ENCODE data around the gene SLC34A3. TPM values are rescaled to one million over a fixed set of nuclear protein-coding genes. Genes with fewer than 3 reads are reported as not detected.

Gene SLC34A3
- total RNA-seq, 1 experiment from 2014 or later = 2.5 TPM

- no peaks in the 10 kb centered on the region for H3K36me3 ChIP-seq (ENCODE audit: low read depth)
- no peak overlapping the region for H3K27ac ChIP-seq
- H3K27me3 ChIP-seq (ENCODE audit: insufficient read depth, low read depth) = no peaks in the 10 kb centered on the region
- H4K20me1 ChIP-seq (ENCODE audit: insufficient read depth) = no peaks in the 10 kb centered on the region; the same call in 1 of the 2 replicates
- no peak overlapping the region for H3K4me3 ChIP-seq
- no peak overlapping the region for H3K4me2 ChIP-seq
- ChIA-PET CTCF (no interaction called here), POLR2A (ENCODE audit: unreplicated experiment) (interaction anchor here (0.6 kb wide), 2 partner anchors 13 to 18 kb away, joined by 3 to 4 read pairs; no protein-coding TSS in a partner anchor)
- DNase-seq = no peak
- intact Hi-C loops (cut with micrococcal nuclease; ENCODE audit: unreplicated experiment) = no loop called here
- BruUV-seq (replicated peaks) = no TSS peak
- H3F3A ChIP-seq (ENCODE audit: insufficient read depth, low read depth) = peaks cover 44% of the 10 kb centered on the region
- H2AFZ ChIP-seq = no peak overlapping the region
- TF ChIP-seq, protein P1, sequence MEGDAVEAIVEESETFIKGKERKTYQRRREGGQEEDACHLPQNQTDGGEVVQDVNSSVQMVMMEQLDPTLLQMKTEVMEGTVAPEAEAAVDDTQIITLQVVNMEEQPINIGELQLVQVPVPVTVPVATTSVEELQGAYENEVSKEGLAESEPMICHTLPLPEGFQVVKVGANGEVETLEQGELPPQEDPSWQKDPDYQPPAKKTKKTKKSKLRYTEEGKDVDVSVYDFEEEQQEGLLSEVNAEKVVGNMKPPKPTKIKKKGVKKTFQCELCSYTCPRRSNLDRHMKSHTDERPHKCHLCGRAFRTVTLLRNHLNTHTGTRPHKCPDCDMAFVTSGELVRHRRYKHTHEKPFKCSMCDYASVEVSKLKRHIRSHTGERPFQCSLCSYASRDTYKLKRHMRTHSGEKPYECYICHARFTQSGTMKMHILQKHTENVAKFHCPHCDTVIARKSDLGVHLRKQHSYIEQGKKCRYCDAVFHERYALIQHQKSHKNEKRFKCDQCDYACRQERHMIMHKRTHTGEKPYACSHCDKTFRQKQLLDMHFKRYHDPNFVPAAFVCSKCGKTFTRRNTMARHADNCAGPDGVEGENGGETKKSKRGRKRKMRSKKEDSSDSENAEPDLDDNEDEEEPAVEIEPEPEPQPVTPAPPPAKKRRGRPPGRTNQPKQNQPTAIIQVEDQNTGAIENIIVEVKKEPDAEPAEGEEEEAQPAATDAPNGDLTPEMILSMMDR (conservative IDR thresholded peaks at IDR 0.05) = no peak
- no peak for TF ChIP-seq EZH2 (IDR thresholded peaks at IDR 0.05; ENCODE audit: low read depth)
- H3K79me2 ChIP-seq (ENCODE audit: low read depth) = no peaks in the 10 kb centered on the region
- H3K9me2 ChIP-seq (ENCODE audit: insufficient read depth) = no peaks in the 10 kb centered on the region
- peaks cover 37% of the 10 kb centered on the region for H3K4me1 ChIP-seq (replicated peaks; ENCODE audit: insufficient read depth)
- no peaks in the 10 kb centered on the region for H3K9me3 ChIP-seq (ENCODE audit: insufficient read depth, low read depth)
Measured at GRCh38 chr9:137219757-137220316, 10.9 kb upstream of the SLC34A3 start.

- CTCF ChIA-PET = no interaction called here
- Histone ChIP-seq H2AFZ (no peak overlapping the region), H3K36me3 (ENCODE audit: low read depth) (no peaks in the 10 kb centered on the region), H3K27me3 (ENCODE audit: insufficient read depth, low read depth) (no peaks in the 10 kb centered on the region), H3K4me2 (no peak overlapping the region), H3K79me2 (ENCODE audit: low read depth) (peaks cover 5% of the 10 kb centered on the region; the same call in 1 of the 2 replicates), H3K27ac (no peak overlapping the region), H3K9me2 (ENCODE audit: insufficient read depth) (no peaks in the 10 kb centered on the region), H3K4me3 (no peak overlapping the region), H3K4me1 (replicated peaks; ENCODE audit: insufficient read depth) (peaks cover 44% of the 10 kb centered on the region), H3F3A (ENCODE audit: insufficient read depth, low read depth) (peaks cover 51% of the 10 kb centered on the region), H4K20me1 (ENCODE audit: insufficient read depth) (no peaks in the 10 kb centered on the region; the same call in 1 of the 2 replicates), H3K9me3 (ENCODE audit: insufficient read depth, low read depth) (no peaks in the 10 kb centered on the region)
- BruUV-seq (replicated peaks) = no TSS peak
- no peak for DNase-seq
- TF ChIP-seq EZH2 (IDR thresholded peaks at IDR 0.05; ENCODE audit: low read depth) = no peak
- TF ChIP-seq, protein P1 (conservative IDR thresholded peaks at IDR 0.05) = no peak
- intact Hi-C loops (cut with micrococcal nuclease; ENCODE audit: unreplicated experiment) = no loop called here
- POLR2A ChIA-PET (ENCODE audit: unreplicated experiment) = interaction anchor here (0.6 to 0.7 kb wide), 2 partner anchors 14 to 90 kb away, joined by 3 to 35 read pairs; no protein-coding TSS in a partner anchor
Measured at GRCh38 chr9:137220317-137221094, 10.2 kb upstream of the SLC34A3 start.

GRCh38 chr9:137221095-137221505 lies 9.6 kb upstream of the SLC34A3 start:
- peak overlapping the region; percentile 75; the same call in 1 of the 2 replicates for H3K4me2 ChIP-seq
- intact Hi-C loops (cut with micrococcal nuclease; ENCODE audit: unreplicated experiment) = no loop called here
- no peak overlapping the region for H2AFZ ChIP-seq
- BruUV-seq (replicated peaks) = no TSS peak
- H3K79me2 ChIP-seq (ENCODE audit: low read depth) = peaks cover 7% of the 10 kb centered on the region; the same call in 1 of the 2 replicates
- peaks cover 50% of the 10 kb centered on the region for H3K4me1 ChIP-seq (replicated peaks; ENCODE audit: insufficient read depth)
- H3K9me2 ChIP-seq (ENCODE audit: insufficient read depth) = no peaks in the 10 kb centered on the region
- ChIA-PET POLR2A (ENCODE audit: unreplicated experiment) (interaction anchor here (0.7 kb wide), 1 partner anchor 90 kb away, joined by 35 read pairs; no protein-coding TSS in a partner anchor), CTCF (interaction anchor here (0.6 kb wide), 1 partner anchor 552 kb away, joined by 3 read pairs; no protein-coding TSS in a partner anchor)
- H3K4me3 ChIP-seq = no peak overlapping the region; the same call in 1 of the 2 replicates
- H4K20me1 ChIP-seq (ENCODE audit: insufficient read depth) = no peaks in the 10 kb centered on the region; the same call in 1 of the 2 replicates
- no peaks in the 10 kb centered on the region for H3K36me3 ChIP-seq (ENCODE audit: low read depth)
- DNase-seq = no peak
- no peaks in the 10 kb centered on the region for H3K27me3 ChIP-seq (ENCODE audit: insufficient read depth, low read depth)
- H3K9me3 ChIP-seq (ENCODE audit: insufficient read depth, low read depth) = no peaks in the 10 kb centered on the region
- no peak for TF ChIP-seq EZH2 (IDR thresholded peaks at IDR 0.05; ENCODE audit: low read depth)
- TF ChIP-seq, protein P1 (conservative IDR thresholded peaks at IDR 0.05) = no peak
- H3K27ac ChIP-seq = no peak overlapping the region
- peaks cover 57% of the 10 kb centered on the region for H3F3A ChIP-seq (ENCODE audit: insufficient read depth, low read depth)

All from PC-9 (cell line).